Uterus (tissue), 4 donors: ENCODE data around the gene SLC12A6. TPM values are rescaled to one million over a fixed set of nuclear protein-coding genes. Genes with fewer than 3 reads are reported as not detected.

Experiments
- DNase-seq, 2 donors: peaks; one replicate each; pipeline ENCODE4 v3.0.0-alpha.2; 2019 to 2020
- H3K27ac ChIP-seq, 2 donors: fragments of 200-600 bp; sonication (generic); 1 replicate in 1 of 2; 2 replicates in 1 of 2; pipeline ENCODE4 v1.5.1; 2016 to 2018
- H3K27me3 ChIP-seq, 2 donors: fragments of 200-600 bp; sonication (generic); one replicate each; pipeline ENCODE4 v1.5.1; 2018 to 2019; ENCODE audit warnings: control low read depth in 1 of 2
- H3K36me3 ChIP-seq, 2 donors: fragments of 200-600 bp; sonication (generic); one replicate each; pipeline ENCODE4 v1.5.1; 2019; ENCODE audit warnings: control low read depth in 1 of 2
- H3K4me1 ChIP-seq, 2 donors: fragments of 200-600 bp; sonication (generic); one replicate each; pipeline ENCODE4 v1.5.1; 2018 to 2019; ENCODE audit warnings: control low read depth in 1 of 2
- H3K4me3 ChIP-seq, 2 donors: fragments of 200-600 bp; sonication (generic); 1 replicate in 1 of 2; 2 replicates in 1 of 2; pipeline ENCODE4 v1.5.1; 2018 to 2019; ENCODE audit warnings: mild to moderate bottlenecking in 1 of 2
- H3K9me3 ChIP-seq, 2 donors: fragments of 200-600 bp; sonication (generic); one replicate each; pipeline ENCODE4 v1.5.1; 2019; ENCODE audit warnings: control low read depth in 1 of 2
- POLR2A ChIP-seq, 2 donors: fragments of 450-650 bp; IDR thresholded peaks; one replicate each; pipeline ENCODE4 v1.6.1; 2016; ENCODE audit warnings: antibody characterized with exemption in 2 of 2, mild to moderate bottlenecking in 1 of 2, moderate library complexity in 1 of 2
- intact Hi-C: fragments of 100-400 bp; cut with DNase I; formaldehyde crosslinking; loops from one replicate; pipeline ENCODE4 v1.15.1; 2023; ENCODE audit warnings: low total_unique reads
- total RNA-seq, 4 donors: library from RNA; depleted of rRNA in 3 of 4; stranded (reverse); fragments of >200 nt in 3 of 4; gene quantifications; one replicate each; pipeline versions ENCODE4 v1.1.0 to v1.2.4, GENCODE V29; 2014 to 2023
- TF ChIP-seq, protein P1 (sequence below), 4 experiments: fragments of 200-600 bp in 2 of 4; fragments of 450-650 bp in 2 of 4; sonication (generic) in 2 of 4; IDR thresholded peaks; one replicate each; pipeline ENCODE4 v1.5.1; 2016 to 2019; ENCODE audit warnings: antibody characterized with exemption in 4 of 4, mild to moderate bottlenecking in 2 of 4, moderate library complexity in 1 of 4
- donor health status: DM: yes; HTN: yes; CAD: no.

SLC12A6 gene
- total RNA-seq, 4 donors from 2014 or later, result 16.8 to 26.9 (median 22.2) TPM

DNA sequence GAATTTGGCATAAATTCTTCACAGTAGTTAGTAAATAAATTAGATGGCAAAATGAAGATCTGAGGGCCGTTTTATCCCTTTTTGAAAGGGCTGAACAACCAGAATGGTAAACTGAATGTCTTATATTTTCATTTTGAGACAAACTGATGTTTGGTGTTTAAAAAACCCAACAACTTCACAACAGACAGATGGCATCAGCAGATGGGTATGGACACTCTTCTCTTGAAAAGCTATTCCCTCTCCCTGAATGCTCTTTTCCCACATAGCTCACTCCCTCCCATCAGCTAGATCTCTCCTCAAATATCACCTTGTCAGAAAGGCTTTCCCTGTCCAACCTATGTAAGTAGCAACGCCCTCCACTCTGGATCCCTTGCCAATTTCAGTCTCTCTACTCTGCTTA lies 79.4 kb downstream of the SLC12A6 start:
- Histone ChIP-seq H3K27me3 (no peaks in the 10 kb centered on the region), H3K27ac (no peak overlapping the region), H3K4me3 (no peak overlapping the region), H3K36me3 (no peaks in the 10 kb centered on the region), H3K4me1 (no peaks in the 10 kb centered on the region), H3K9me3 (no peaks in the 10 kb centered on the region)
- intact Hi-C loops, result no loop called here
- no peak for DNase-seq
- TF ChIP-seq, protein P1, sequence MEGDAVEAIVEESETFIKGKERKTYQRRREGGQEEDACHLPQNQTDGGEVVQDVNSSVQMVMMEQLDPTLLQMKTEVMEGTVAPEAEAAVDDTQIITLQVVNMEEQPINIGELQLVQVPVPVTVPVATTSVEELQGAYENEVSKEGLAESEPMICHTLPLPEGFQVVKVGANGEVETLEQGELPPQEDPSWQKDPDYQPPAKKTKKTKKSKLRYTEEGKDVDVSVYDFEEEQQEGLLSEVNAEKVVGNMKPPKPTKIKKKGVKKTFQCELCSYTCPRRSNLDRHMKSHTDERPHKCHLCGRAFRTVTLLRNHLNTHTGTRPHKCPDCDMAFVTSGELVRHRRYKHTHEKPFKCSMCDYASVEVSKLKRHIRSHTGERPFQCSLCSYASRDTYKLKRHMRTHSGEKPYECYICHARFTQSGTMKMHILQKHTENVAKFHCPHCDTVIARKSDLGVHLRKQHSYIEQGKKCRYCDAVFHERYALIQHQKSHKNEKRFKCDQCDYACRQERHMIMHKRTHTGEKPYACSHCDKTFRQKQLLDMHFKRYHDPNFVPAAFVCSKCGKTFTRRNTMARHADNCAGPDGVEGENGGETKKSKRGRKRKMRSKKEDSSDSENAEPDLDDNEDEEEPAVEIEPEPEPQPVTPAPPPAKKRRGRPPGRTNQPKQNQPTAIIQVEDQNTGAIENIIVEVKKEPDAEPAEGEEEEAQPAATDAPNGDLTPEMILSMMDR (IDR thresholded peaks at IDR 0.05), result no peak
- TF ChIP-seq POLR2A (IDR thresholded peaks at IDR 0.05), result no peak

DNA sequence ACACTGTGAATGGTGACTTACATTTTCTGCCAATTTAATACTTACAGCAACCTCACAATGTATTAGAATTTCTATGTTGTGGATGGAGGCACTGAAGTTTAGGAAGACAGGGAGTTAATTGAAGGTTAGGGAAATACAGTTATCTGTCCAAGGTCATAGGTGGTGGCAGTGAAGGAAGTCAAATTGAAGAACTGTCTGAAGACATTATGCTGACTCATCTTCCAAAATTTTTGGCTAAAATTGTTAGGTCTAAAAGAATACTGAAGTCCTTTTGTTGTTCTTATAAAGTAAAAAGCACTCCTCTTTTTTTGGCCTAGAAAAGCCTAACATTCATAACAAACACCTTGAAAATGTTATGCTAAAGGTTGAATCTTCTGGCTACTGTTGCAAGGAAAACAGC lies 85.0 kb downstream of the SLC12A6 start:
- Histone ChIP-seq H3K27ac (no peak overlapping the region), H3K9me3 (no peaks in the 10 kb centered on the region), H3K36me3 (no peaks in the 10 kb centered on the region), H3K4me1 (no peaks in the 10 kb centered on the region), H3K4me3 (no peak overlapping the region), H3K27me3 (no peaks in the 10 kb centered on the region)
- intact Hi-C loops, result no loop called here
- TF ChIP-seq, protein P1 (IDR thresholded peaks at IDR 0.05), result no peak
- DNase-seq, result no peak

DNA sequence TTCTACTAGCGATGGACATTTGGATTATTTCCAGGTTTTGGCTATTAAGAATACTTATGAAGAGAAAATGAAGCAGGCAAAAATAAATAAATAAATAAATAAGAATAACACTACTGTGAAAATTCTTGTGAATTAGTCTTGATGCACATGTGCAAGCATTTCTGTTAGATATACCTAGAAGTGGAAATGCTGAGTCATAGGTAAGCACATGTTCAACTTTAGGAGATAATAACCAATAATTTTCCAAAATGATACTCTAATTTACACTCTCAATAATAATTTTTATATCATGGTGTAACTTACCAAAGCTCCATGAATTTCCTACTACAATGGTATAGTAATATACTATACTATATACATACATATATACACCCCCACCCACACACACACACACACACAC lies 89.4 kb downstream of the SLC12A6 start:
- no peak overlapping the region for H3K4me3 ChIP-seq
- intact Hi-C loops, result no loop called here
- no peak for DNase-seq
- H3K27me3 ChIP-seq, result no peaks in the 10 kb centered on the region
- no peak overlapping the region for H3K27ac ChIP-seq
- no peak for TF ChIP-seq POLR2A (IDR thresholded peaks at IDR 0.05)
- TF ChIP-seq, protein P1 (IDR thresholded peaks at IDR 0.05), result no peak
- no peaks in the 10 kb centered on the region for H3K36me3 ChIP-seq
- no peaks in the 10 kb centered on the region for H3K4me1 ChIP-seq
- no peaks in the 10 kb centered on the region for H3K9me3 ChIP-seq

DNA sequence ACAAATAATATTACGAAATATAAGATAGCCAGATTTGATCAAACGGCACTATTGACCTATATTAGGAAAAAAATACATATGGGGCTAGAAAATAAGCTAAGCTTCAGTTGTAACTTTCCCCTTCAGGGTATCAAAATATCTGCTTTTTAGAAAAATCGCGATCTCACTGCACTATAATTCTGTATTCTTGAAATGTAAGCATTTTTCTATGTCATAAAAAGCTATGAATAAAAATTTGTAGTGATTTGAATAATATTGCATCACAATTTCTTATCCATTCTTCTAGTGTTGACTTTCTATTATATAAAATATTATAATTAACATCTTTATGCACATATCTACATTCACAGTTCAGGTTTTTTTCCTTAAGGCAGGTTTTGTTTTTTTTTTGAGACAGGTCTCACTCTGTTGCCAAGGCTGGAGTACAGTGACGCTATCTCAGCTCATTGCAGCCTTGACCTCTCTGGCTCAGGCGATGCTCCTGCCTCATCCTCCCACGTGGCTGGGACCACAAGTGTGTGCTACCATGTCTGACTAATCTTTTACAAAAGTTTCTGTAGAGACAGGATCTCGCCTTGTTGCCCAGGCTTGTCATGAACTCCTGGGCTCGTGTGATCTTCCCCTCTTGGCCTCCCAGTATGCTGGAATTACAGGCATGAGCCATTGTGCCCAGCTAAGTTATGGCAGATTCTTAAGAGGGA lies 91.2 kb downstream of the SLC12A6 start:
- no peak for DNase-seq
- Histone ChIP-seq H3K27ac (no peak overlapping the region), H3K27me3 (no peaks in the 10 kb centered on the region), H3K36me3 (no peaks in the 10 kb centered on the region), H3K9me3 (no peaks in the 10 kb centered on the region), H3K4me1 (no peaks in the 10 kb centered on the region), H3K4me3 (no peak overlapping the region)
- TF ChIP-seq POLR2A (IDR thresholded peaks at IDR 0.05), result no peak
- TF ChIP-seq, protein P1 (IDR thresholded peaks at IDR 0.05), result no peak
- intact Hi-C loops, result no loop called here

DNA sequence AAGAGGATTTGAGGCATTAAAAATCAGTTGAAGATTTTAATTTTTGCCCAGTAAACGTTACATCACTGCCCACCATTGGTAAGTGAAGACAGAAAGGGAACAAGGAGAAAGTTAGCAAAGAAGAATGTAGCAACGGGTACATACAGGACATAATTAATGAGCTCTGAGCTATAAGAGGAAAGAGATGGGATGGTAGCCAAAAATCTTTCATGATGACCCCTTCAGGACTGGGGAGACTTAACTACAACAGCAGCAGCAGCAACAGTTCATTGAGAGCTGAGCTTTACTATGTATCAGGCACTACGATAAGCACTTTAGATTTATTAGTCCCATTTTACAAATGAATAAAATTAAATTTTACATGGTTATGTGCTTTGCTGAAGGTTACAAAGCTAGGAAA lies 94.4 kb downstream of the SLC12A6 start:
- H3K27me3 ChIP-seq, result no peaks in the 10 kb centered on the region
- H3K36me3 ChIP-seq, result no peaks in the 10 kb centered on the region
- no peak overlapping the region for H3K27ac ChIP-seq
- H3K9me3 ChIP-seq, result no peaks in the 10 kb centered on the region
- no peak for DNase-seq
- TF ChIP-seq, protein P1 (IDR thresholded peaks at IDR 0.05), result no peak
- TF ChIP-seq POLR2A (IDR thresholded peaks at IDR 0.05), result no peak
- intact Hi-C loops, result no loop called here
- no peaks in the 10 kb centered on the region for H3K4me1 ChIP-seq
- H3K4me3 ChIP-seq, result no peak overlapping the region
